ENCODE measurements around the gene DNAJA3. TPM values are rescaled to one million over a fixed set of nuclear protein-coding genes. Genes with fewer than 3 reads are reported as not detected.

DNAJA3 gene
- total and polyA plus RNA-seq, 10 of the 15 experiments (the other 5 are each of a cell fraction or from before 2014, with no cell fraction given): 8.4 to 141 (median 60.8) TPM

GRCh38 chr16:4487955-4488498, 62.4 kb downstream of the DNAJA3 start (continued):
- TF ChIP-seq EP300 (IDR thresholded peaks at IDR 0.05; ENCODE audit: borderline replicate concordance in 1 of 2, control insufficient read depth in 1 of 2, low read depth in 2 of 2, low read length in 2 of 2) (no peak), LARP7 (IDR thresholded peaks at IDR 0.05) (no peak), ZNF274 (IDR thresholded peaks at IDR 0.05; ENCODE audit: insufficient read depth, insufficient read length) (no peak), SMC3 (IDR thresholded peaks at IDR 0.05; ENCODE audit: borderline replicate concordance, low read length) (no peak), YY1 (IDR thresholded peaks at IDR 0.05; ENCODE audit: low read depth, low read length) (no peak), KAT2A (conservative IDR thresholded peaks at IDR 0.05; ENCODE audit: control insufficient read depth, low read depth, low read length) (no peak), MLLT1 (IDR thresholded peaks at IDR 0.05) (no peak), MYB (IDR thresholded peaks at IDR 0.05; ENCODE audit: borderline replicate concordance, low read depth, low read length) (no peak)

- RAD21 ChIA-PET (ENCODE audit: unreplicated experiment): interaction anchor here (0.9 to 1.0 kb wide), 2 partner anchors 12 to 17 kb away, joined by 4 read pairs; partner anchors contain the start of gene HMOX2
- BruUV-seq (replicated peaks): no TSS peak
- WGBS (ENCODE audit: insufficient coverage, insufficient replicate concordance, low lambda C conversion rate, missing lambda C conversion rate): 100% methylated on average over 1 of the region's 1 CpG
- H3K9ac ChIP-seq (ENCODE audit: control insufficient read depth, insufficient read depth, low read length): no peak overlapping the region
- H4K20me1 ChIP-seq (ENCODE audit: control insufficient read depth, insufficient read depth): no peaks in the 10 kb centered on the region
- intact Hi-C loops (cut with micrococcal nuclease; ENCODE audit: unreplicated experiment): no loop called here
- DNase-seq (ENCODE audit: low read depth, low spot score) (no peak), ATAC-seq (no peak), FAIRE-seq (no peak)
- no peak overlapping the region for H3K4me2 ChIP-seq (ENCODE audit: control insufficient read depth, insufficient read depth)
- SMC1A ChIA-PET (ENCODE audit: uncharacterized antibody, unreplicated experiment): interaction anchor here (0.9 kb wide), 1 partner anchor 48 kb away, joined by 3 read pairs; no protein-coding TSS in a partner anchor
- in situ Hi-C loops (cut with MboI): no loop called here
- POLR2A ChIA-PET: interaction anchor here (0.6 to 1.1 kb wide), 5 partner anchors 10 to 30 kb away, joined by 3 to 5 read pairs (median 4); no protein-coding TSS in a partner anchor
- H3K4me3 ChIP-seq: no peak overlapping the region
- CTCF ChIA-PET: interaction anchor here (0.6 to 2.2 kb wide), 3 partner anchors 17 to 103 kb away, joined by 3 to 9 read pairs (median 4); no protein-coding TSS in a partner anchor
- no peaks in the 10 kb centered on the region for H3K4me1 ChIP-seq (ENCODE audit: control insufficient read depth, insufficient read depth, low read length)
- no peak overlapping the region for H2AFZ ChIP-seq (ENCODE audit: control insufficient read depth, low read depth, low read length)
- peaks cover 3 to 14% of the 10 kb centered on the region in 2 experiments for H3K36me3 ChIP-seq (ENCODE audit: control insufficient read depth in 2 of 2, insufficient read depth in 2 of 2, low read length in 1 of 2)
- TF ChIP-seq BCL3 (IDR thresholded peaks at IDR 0.05; ENCODE audit: borderline replicate concordance, insufficient read depth, low read depth, low read length, poor library complexity, severe bottlenecking) (no peak), CBFB (IDR thresholded peaks at IDR 0.05; ENCODE audit: low read depth) (no peak), SRF (IDR thresholded peaks at IDR 0.05; ENCODE audit: low read depth in 2 of 2, low read length in 2 of 2) (no peak), JUND (IDR thresholded peaks at IDR 0.05; ENCODE audit: low read depth, low read length) (no peak), MTA2 (IDR thresholded peaks at IDR 0.05; ENCODE audit: low read depth) (no peak), ATF7 (IDR thresholded peaks at IDR 0.05; ENCODE audit: low read depth) (no peak), SREBF2 (IDR thresholded peaks at IDR 0.05; ENCODE audit: low read length) (no peak), SPI1 (IDR thresholded peaks at IDR 0.05; ENCODE audit: borderline replicate concordance, insufficient read depth, low read depth, low read length) (no peak)
- H3K27ac ChIP-seq (ENCODE audit: control insufficient read depth, insufficient read depth): no peak overlapping the region
- H3K79me2 ChIP-seq (ENCODE audit: control insufficient read depth, insufficient read depth, low read length): no peaks in the 10 kb centered on the region; the same call in 1 of the 2 replicates
- no peaks in the 10 kb centered on the region for H3K27me3 ChIP-seq (replicated peaks in 1 of 2; ENCODE audit: control insufficient read depth in 2 of 2, insufficient read depth in 2 of 2, low read length in 1 of 2)
- H3K9me3 ChIP-seq (replicated peaks; ENCODE audit: control insufficient read depth, insufficient read depth, low read length): no peaks in the 10 kb centered on the region
Observed at GRCh38 chr16:4488499-4488967, 62.9 kb downstream of the DNAJA3 start.

Measured in GM12878 (cell line).